Measurements from ENCODE around the gene ANKRD11. TPM values are rescaled to one million over a fixed set of nuclear protein-coding genes. Genes with fewer than 3 reads are reported as not detected.
A peak's percentile ranks its signal among the peaks of the same experiment; 100 is the strongest.
"Not testable (repeated sequence)": the region's sequence is repeated elsewhere in the genome, so short reads cannot be mapped to it uniquely, and the experiment has no call there.

ANKRD11 gene
- polyA plus RNA-seq, 4 donors: 48.4 to 86.7 (median 65.5) TPM

DNA sequence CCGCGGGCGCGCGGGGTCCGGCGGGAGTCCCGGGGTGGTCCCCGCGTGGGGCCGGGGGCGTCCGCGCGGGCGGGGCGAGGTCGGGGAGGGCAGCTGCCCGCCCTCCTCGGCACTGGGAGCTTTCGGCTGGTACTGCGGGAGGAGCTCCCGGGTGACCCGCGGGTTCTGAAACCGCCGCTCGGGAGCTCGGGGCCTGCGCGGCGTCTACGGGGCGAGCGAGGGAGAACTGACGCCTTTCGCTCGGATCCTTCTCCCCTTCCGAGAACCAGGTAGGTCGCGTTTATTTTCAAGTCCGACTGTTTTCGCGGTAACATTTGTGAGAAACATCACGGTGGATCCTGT is 242.7 kb downstream of the ANKRD11 start:
- not testable (repeated sequence) for FAIRE-seq; H3K27ac ChIP-seq (ENCODE audit: low read depth in 1 of 3, low read length in 2 of 3); H3K4me1 ChIP-seq (ENCODE audit: control insufficient read depth in 3 of 3, insufficient read depth in 2 of 3, low read depth in 1 of 3, low read length in 2 of 3); H3K36me3 ChIP-seq (ENCODE audit: control insufficient read depth in 3 of 3, insufficient read depth in 2 of 3, low read depth in 1 of 3, low read length in 3 of 3); DNase-seq; H3K27me3 ChIP-seq (ENCODE audit: control insufficient read depth in 3 of 3, insufficient read depth in 3 of 3, low read length in 3 of 3)
- peaks cover 0 to 18% of the 10 kb centered on the region in 2 donors for H3K9me3 ChIP-seq (ENCODE audit: control insufficient read depth in 2 of 2, insufficient read depth in 1 of 2, low read depth in 1 of 2, low read length in 1 of 2)
- peak overlapping the region; percentile 30 to 64 (median 30) for H3K4me3 ChIP-seq (ENCODE audit: low read depth in 1 of 3, low read length in 3 of 3)
- 2 to 3% (median 2%) methylated on average over 22 to 45 of the region's 45 CpGs for WGBS, 3 donors

- H3K4me3 ChIP-seq (ENCODE audit: low read depth in 1 of 3, low read length in 3 of 3): peak overlapping the region; percentile 24 to 64 (median 30)
- H3K4me1 ChIP-seq (ENCODE audit: control insufficient read depth in 3 of 3, insufficient read depth in 2 of 3, low read depth in 1 of 3, low read length in 2 of 3): peaks cover 0 to 4% (median 0%) of the 10 kb centered on the region in 3 donors
- FAIRE-seq (no peak), DNase-seq (peak; percentile 85 to 90)
- WGBS, 3 donors: 4 to 9% (median 5%) methylated on average over 42 to 78 of the region's 78 CpGs
- no peak overlapping the region for H3K27ac ChIP-seq (ENCODE audit: low read depth in 1 of 3, low read length in 2 of 3)
- H3K9me3 ChIP-seq (ENCODE audit: control insufficient read depth in 2 of 2, insufficient read depth in 1 of 2, low read depth in 1 of 2, low read length in 1 of 2): peaks cover 0 to 18% of the 10 kb centered on the region in 2 donors
- peaks cover 0 to 3% (median 0%) of the 10 kb centered on the region in 3 donors for H3K27me3 ChIP-seq (ENCODE audit: control insufficient read depth in 3 of 3, insufficient read depth in 3 of 3, low read length in 3 of 3)
- H3K36me3 ChIP-seq (ENCODE audit: control insufficient read depth in 3 of 3, insufficient read depth in 2 of 3, low read depth in 1 of 3, low read length in 3 of 3): no peaks in the 10 kb centered on the region
Observed at GRCh38 chr16:89246903-89247733, 243.2 kb downstream of the ANKRD11 start.

DNA sequence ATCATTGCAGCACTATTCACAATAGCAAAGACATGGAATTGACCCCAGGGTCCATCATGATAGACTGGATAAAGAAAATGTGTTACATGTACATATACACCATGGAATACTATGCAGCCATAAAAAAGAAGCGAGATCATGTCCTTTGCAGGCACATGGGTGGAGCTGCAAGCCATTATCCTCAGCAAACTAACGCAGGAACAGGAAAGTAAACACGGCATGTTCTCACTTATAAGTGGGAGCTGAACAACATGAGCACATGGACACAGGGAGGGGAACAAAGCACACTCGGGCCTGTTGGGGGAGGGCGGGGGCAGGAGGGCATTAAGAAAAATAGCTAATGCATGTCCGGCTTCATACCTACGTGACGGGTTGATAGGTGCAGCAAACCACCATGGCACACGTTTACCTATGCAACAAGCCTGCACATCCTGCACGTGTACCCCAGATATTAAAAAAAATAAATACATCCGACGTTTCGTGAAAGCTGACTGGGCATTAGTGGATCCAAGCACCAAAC is 243.9 kb downstream of the ANKRD11 start:
- H3K4me3 ChIP-seq (ENCODE audit: low read depth in 1 of 3, low read length in 3 of 3): peak overlapping the region in 1 of 3 donors; percentile 24
- FAIRE-seq (no peak), DNase-seq (no peak)
- H3K27me3 ChIP-seq (ENCODE audit: control insufficient read depth in 3 of 3, insufficient read depth in 3 of 3, low read length in 3 of 3): peaks cover 0 to 3% (median 0%) of the 10 kb centered on the region in 3 donors
- peaks cover 0 to 8% (median 0%) of the 10 kb centered on the region in 3 donors for H3K4me1 ChIP-seq (ENCODE audit: control insufficient read depth in 3 of 3, insufficient read depth in 2 of 3, low read depth in 1 of 3, low read length in 2 of 3)
- H3K9me3 ChIP-seq (ENCODE audit: control insufficient read depth in 2 of 2, insufficient read depth in 1 of 2, low read depth in 1 of 2, low read length in 1 of 2): peaks cover 0 to 18% of the 10 kb centered on the region in 2 donors
- 43 to 60% (median 58%) methylated on average over 13 of the region's 13 CpGs for WGBS, 3 donors
- H3K36me3 ChIP-seq (ENCODE audit: control insufficient read depth in 3 of 3, insufficient read depth in 2 of 3, low read depth in 1 of 3, low read length in 3 of 3): no peaks in the 10 kb centered on the region
- no peak overlapping the region for H3K27ac ChIP-seq (ENCODE audit: low read depth in 1 of 3, low read length in 2 of 3)

DNA sequence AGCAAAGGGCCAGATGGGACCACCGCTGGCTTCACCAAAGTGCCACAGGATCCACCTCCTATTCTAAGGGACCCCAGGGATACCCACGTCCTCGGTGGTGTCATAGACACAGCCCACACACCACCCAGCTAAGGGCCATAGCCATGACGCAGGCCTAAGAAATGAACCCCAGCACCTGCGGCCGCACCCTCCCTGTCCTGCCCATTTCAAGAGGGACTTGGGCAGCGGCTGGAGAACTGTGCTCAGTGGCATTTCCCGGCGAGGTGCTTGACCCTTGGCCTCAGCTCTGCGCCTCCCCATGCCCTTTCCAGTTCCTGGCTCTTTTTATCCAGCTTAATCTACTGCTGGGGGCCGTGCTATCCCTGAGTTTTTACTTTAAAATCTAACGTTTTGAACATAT is 245.6 kb downstream of the ANKRD11 start:
- Histone ChIP-seq H3K27ac (ENCODE audit: low read depth in 1 of 3, low read length in 2 of 3) (no peak overlapping the region), H3K4me3 (ENCODE audit: low read depth in 1 of 3, low read length in 3 of 3) (no peak overlapping the region), H3K27me3 (ENCODE audit: control insufficient read depth in 3 of 3, insufficient read depth in 3 of 3, low read length in 3 of 3) (peaks cover 0 to 3% (median 0%) of the 10 kb centered on the region in 3 donors), H3K36me3 (ENCODE audit: control insufficient read depth in 3 of 3, insufficient read depth in 2 of 3, low read depth in 1 of 3, low read length in 3 of 3) (no peaks in the 10 kb centered on the region), H3K4me1 (ENCODE audit: control insufficient read depth in 3 of 3, insufficient read depth in 2 of 3, low read depth in 1 of 3, low read length in 2 of 3) (peaks cover 0 to 8% (median 0%) of the 10 kb centered on the region in 3 donors), H3K9me3 (ENCODE audit: control insufficient read depth in 2 of 2, insufficient read depth in 1 of 2, low read depth in 1 of 2, low read length in 1 of 2) (peaks cover 0 to 14% of the 10 kb centered on the region in 2 donors)
- FAIRE-seq (no peak), DNase-seq (peak in 1 of 2 donors; percentile 52)
- WGBS, 3 donors: 34 to 62% (median 42%) methylated on average over 12 of the region's 12 CpGs

DNA sequence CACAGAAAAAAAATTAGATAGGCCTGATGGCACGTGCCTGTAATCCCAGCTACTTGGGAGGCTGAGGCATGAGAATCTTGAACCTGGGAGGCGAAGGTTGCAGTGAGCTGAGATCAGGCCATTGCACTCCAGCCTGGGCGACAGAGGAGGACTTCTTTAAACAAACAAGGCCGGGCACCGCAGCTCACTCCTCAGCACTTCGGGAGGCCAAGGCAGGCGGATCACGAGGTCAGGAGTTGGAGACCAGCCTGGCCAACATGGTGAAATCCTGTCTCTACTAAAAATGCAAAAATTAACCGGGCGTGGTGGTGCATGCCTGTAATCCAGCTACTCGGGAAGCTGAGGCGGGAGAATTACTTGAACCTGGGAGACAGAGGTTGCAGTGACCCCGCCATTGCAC is 246.1 kb downstream of the ANKRD11 start:
- H3K4me3 ChIP-seq (ENCODE audit: low read depth in 1 of 3, low read length in 3 of 3); H3K4me1 ChIP-seq (ENCODE audit: control insufficient read depth in 3 of 3, insufficient read depth in 2 of 3, low read depth in 1 of 3, low read length in 2 of 3); H3K27ac ChIP-seq (ENCODE audit: low read depth in 1 of 3, low read length in 2 of 3); H3K36me3 ChIP-seq (ENCODE audit: control insufficient read depth in 3 of 3, insufficient read depth in 2 of 3, low read depth in 1 of 3, low read length in 3 of 3); H3K27me3 ChIP-seq (ENCODE audit: control insufficient read depth in 3 of 3, insufficient read depth in 3 of 3, low read length in 3 of 3); FAIRE-seq; DNase-seq: not testable (repeated sequence)
- 74 to 81% (median 80%) methylated on average over 12 to 13 of the region's 13 CpGs for WGBS, 3 donors
- H3K9me3 ChIP-seq (ENCODE audit: control insufficient read depth in 2 of 2, insufficient read depth in 1 of 2, low read depth in 1 of 2, low read length in 1 of 2): peaks cover 0 to 13% of the 10 kb centered on the region in 2 donors

GRCh38 chr16:89243664-89244063 is 246.7 kb downstream of the ANKRD11 start:
- Histone ChIP-seq H3K36me3 (ENCODE audit: control insufficient read depth in 3 of 3, insufficient read depth in 2 of 3, low read depth in 1 of 3, low read length in 3 of 3) (no peaks in the 10 kb centered on the region), H3K27ac (ENCODE audit: low read depth in 1 of 3, low read length in 2 of 3) (no peak overlapping the region), H3K4me1 (ENCODE audit: control insufficient read depth in 3 of 3, insufficient read depth in 2 of 3, low read depth in 1 of 3, low read length in 2 of 3) (peaks cover 0 to 8% (median 0%) of the 10 kb centered on the region in 3 donors), H3K4me3 (ENCODE audit: low read depth in 1 of 3, low read length in 3 of 3) (no peak overlapping the region), H3K9me3 (ENCODE audit: control insufficient read depth in 2 of 2, insufficient read depth in 1 of 2, low read depth in 1 of 2, low read length in 1 of 2) (peaks cover 0 to 9% of the 10 kb centered on the region in 2 donors), H3K27me3 (ENCODE audit: control insufficient read depth in 3 of 3, insufficient read depth in 3 of 3, low read length in 3 of 3) (peaks cover 0 to 3% (median 0%) of the 10 kb centered on the region in 3 donors)
- no peak for DNase-seq
- no peak for FAIRE-seq
- 67 to 81% (median 74%) methylated on average over 5 of the region's 5 CpGs for WGBS, 3 donors

DNA sequence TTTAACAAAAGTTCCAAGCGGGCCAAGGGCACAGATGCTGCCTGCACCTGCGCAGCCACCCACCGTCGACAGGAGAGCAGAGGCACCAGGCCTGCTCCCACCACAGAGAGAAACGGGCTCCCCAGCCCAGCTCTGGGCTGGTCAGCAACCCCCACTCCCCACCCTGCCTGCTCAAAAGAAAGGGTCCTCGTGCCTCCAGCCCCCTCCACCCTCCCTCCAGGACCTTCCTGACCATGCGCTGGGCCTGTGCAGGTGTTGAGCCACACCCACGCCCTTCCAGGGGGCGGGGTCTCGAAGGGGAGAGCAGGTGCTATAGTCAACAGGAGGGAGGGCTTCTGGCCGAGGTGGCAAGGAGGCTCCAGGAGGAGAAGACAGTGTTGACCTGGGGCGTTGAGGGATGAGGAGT is 247.6 kb downstream of the ANKRD11 start:
- 15 to 45% (median 37%) methylated on average over 12 of the region's 12 CpGs for WGBS, 3 donors
- Histone ChIP-seq H3K9me3 (ENCODE audit: control insufficient read depth in 2 of 2, insufficient read depth in 1 of 2, low read depth in 1 of 2, low read length in 1 of 2) (peaks cover 0 to 4% of the 10 kb centered on the region in 2 donors), H3K36me3 (ENCODE audit: control insufficient read depth in 3 of 3, insufficient read depth in 2 of 3, low read depth in 1 of 3, low read length in 3 of 3) (no peaks in the 10 kb centered on the region), H3K4me1 (ENCODE audit: control insufficient read depth in 3 of 3, insufficient read depth in 2 of 3, low read depth in 1 of 3, low read length in 2 of 3) (peaks cover 0 to 8% (median 0%) of the 10 kb centered on the region in 3 donors), H3K4me3 (ENCODE audit: low read depth in 1 of 3, low read length in 3 of 3) (no peak overlapping the region), H3K27ac (ENCODE audit: low read depth in 1 of 3, low read length in 2 of 3) (no peak overlapping the region), H3K27me3 (ENCODE audit: control insufficient read depth in 3 of 3, insufficient read depth in 3 of 3, low read length in 3 of 3) (no peaks in the 10 kb centered on the region)
- DNase-seq (no peak), FAIRE-seq (no peak)

DNA sequence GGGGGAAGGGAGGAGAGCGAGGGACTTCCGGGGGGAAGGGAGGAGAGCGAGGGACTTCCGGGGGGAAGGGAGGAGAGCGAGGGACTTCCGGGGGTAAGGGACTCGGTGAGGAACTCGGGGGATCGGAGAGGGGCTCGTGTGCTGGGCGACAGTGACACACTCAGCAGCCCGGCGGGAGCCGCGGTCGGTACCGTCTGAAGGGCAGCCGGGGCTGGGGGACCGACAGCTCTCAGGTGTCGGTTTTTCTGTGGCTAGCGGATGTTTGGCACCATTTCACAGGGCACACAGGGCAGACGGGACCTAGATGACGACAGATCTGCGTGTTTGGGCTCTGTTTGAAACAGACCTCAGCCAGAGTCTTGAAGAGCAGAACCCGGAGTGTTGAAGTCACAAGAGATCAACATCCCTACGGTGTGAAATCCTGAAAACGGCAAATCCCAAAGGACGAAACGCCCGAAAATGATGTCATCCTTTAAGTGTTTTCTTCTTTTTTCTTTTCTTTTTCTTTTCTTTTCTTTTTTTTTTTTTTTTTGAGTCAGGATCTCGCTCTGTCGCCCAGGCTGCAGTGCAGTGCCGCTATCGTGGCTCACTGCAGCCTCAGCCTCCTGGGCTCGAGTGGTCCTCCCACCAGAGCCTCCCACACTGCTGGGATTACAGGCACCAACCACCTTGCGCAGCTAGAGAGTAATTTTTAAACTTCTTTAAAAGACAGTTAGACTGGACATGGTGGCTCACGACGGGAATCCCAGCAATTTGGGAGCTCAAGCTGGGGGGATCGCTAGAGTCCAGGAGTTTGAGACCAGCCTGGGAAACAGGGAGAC is 249.0 kb downstream of the ANKRD11 start:
- Histone ChIP-seq H3K4me1 (ENCODE audit: control insufficient read depth in 3 of 3, insufficient read depth in 2 of 3, low read depth in 1 of 3, low read length in 2 of 3) (peaks cover 0 to 4% (median 0%) of the 10 kb centered on the region in 3 donors), H3K4me3 (ENCODE audit: low read depth in 1 of 3, low read length in 3 of 3) (peak overlapping the region; percentile 46 to 87 (median 77)), H3K27ac (ENCODE audit: low read depth in 1 of 3, low read length in 2 of 3) (peak overlapping the region; percentile 93 to 97 (median 96)), H3K27me3 (ENCODE audit: control insufficient read depth in 3 of 3, insufficient read depth in 3 of 3, low read length in 3 of 3) (no peaks in the 10 kb centered on the region), H3K9me3 (ENCODE audit: control insufficient read depth in 2 of 2, insufficient read depth in 1 of 2, low read depth in 1 of 2, low read length in 1 of 2) (peaks cover 0 to 4% of the 10 kb centered on the region in 2 donors), H3K36me3 (ENCODE audit: control insufficient read depth in 3 of 3, insufficient read depth in 2 of 3, low read depth in 1 of 3, low read length in 3 of 3) (no peaks in the 10 kb centered on the region)
- WGBS, 3 donors: 3 to 6% (median 3%) methylated on average over 30 to 39 of the region's 39 CpGs
- DNase-seq (peak; percentile 69 to 90), FAIRE-seq (no peak)

Data from small intestine (tissue), 7 donors.